Glomerular endothelial cell (primary cell): ENCODE results near the gene LHFPL3. TPM values are rescaled to one million over a fixed set of nuclear protein-coding genes. Genes with fewer than 3 reads are reported as not detected.

Experiments
- DNase-seq: peaks from one replicate; pipeline ENCODE4 v3.0.0-alpha.2; 2011; ENCODE audit warnings: low read depth, low spot score; ENCODE audit errors: extremely low read depth
- total RNA-seq: library from RNA; depleted of rRNA; stranded (reverse); fragments of >200 nt; gene quantifications from 2 replicates; pipeline ENCODE4 v1.2.3, GENCODE V29; 2015

The LHFPL3 gene
- total RNA-seq, 1 donor from 2014 or later, result not detected

GRCh38 chr7:104950006-104950405 lies 621.6 kb downstream of the LHFPL3 start:
- no peak for DNase-seq

- DNase-seq, result no peak
These were observed 622.4 kb downstream of the LHFPL3 start for GRCh38 chr7:104950754-104951153.

- DNase-seq, result no peak
These were observed 623.1 kb downstream of the LHFPL3 start for GRCh38 chr7:104951546-104951945.

GRCh38 chr7:104955276-104955675 lies 626.9 kb downstream of the LHFPL3 start:
- DNase-seq, result no peak

Other genes with a start within 250 kb of the LHFPL3 start
- gene ORC5, start 120.6 kb upstream of the LHFPL3 start, total RNA-seq, result 20.6 and 32.3 TPM in 2 replicates